GM19463 (cell line): ENCODE measurements around the gene JAG2.

Source experiments
- ATAC-seq: cut with Tn5 transposase; IDR thresholded peaks from one replicate; pipeline ENCODE4 v1.9.1; 2021; ENCODE audit warnings: mild to moderate bottlenecking, moderate library complexity; ENCODE audit not compliant: unreplicated experiment

Gene JAG2

GRCh38 chr14:105093038-105093430 is 75.5 kb downstream of the JAG2 start:
- peak; percentile 37 for ATAC-seq

GRCh38 chr14:105092171-105093037 is 76.2 kb downstream of the JAG2 start:
- ATAC-seq: no peak

- ATAC-seq: no peak
Observed at GRCh38 chr14:105091517-105092170, 76.9 kb downstream of the JAG2 start.

- no peak for ATAC-seq
Observed at GRCh38 chr14:105091054-105091516, 77.5 kb downstream of the JAG2 start.
